Measurements from ENCODE around the gene PSMC6.

DNA sequence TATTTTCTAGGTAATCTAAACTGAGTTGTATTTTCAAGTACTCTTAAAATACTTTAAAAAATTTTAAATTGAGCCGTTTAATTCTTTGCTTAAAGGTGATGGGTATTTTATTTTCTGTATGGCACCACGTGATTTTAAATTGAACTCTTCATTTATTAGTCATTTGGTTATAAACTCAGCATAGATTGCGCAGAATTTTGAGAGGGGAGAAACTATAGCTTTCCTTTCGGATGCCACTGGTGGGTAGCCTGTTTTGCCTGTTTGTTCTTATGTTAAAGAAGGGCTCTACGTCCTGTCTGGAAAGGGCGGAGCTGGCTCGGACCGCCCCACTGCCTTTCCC lies 22.6 kb downstream of the PSMC6 start:
- TF ChIP-seq, protein P1, sequence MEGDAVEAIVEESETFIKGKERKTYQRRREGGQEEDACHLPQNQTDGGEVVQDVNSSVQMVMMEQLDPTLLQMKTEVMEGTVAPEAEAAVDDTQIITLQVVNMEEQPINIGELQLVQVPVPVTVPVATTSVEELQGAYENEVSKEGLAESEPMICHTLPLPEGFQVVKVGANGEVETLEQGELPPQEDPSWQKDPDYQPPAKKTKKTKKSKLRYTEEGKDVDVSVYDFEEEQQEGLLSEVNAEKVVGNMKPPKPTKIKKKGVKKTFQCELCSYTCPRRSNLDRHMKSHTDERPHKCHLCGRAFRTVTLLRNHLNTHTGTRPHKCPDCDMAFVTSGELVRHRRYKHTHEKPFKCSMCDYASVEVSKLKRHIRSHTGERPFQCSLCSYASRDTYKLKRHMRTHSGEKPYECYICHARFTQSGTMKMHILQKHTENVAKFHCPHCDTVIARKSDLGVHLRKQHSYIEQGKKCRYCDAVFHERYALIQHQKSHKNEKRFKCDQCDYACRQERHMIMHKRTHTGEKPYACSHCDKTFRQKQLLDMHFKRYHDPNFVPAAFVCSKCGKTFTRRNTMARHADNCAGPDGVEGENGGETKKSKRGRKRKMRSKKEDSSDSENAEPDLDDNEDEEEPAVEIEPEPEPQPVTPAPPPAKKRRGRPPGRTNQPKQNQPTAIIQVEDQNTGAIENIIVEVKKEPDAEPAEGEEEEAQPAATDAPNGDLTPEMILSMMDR (conservative IDR thresholded peaks at IDR 0.05 in 1 of 2, IDR thresholded peaks at IDR 0.05 in 1 of 2; ENCODE audit: low read depth in 1 of 2, low read length in 2 of 2), result no peak
- no peak for TF ChIP-seq EZH2 (IDR thresholded peaks at IDR 0.05; ENCODE audit: low read length, missing control alignments)

All from fibroblast of lung (primary cell).